ENCODE data around the gene KMT2E. TPM values are rescaled to one million over a fixed set of nuclear protein-coding genes. Genes with fewer than 3 reads are reported as not detected.
"Not testable (repeated sequence)": the region's sequence is repeated elsewhere in the genome, so short reads cannot be mapped to it uniquely, and the experiment has no call there.

The KMT2E gene
- 10 to 100 TPM; 49.2 to 71.8 (median 67.4) TPM for total RNA-seq

GRCh38 chr7:105013816-105014692 lies at the start of gene KMT2E:
KMT2E (plus strand) TSS chr7:105014205; CDS start chr7:105040953, 26,748 bp downstream.
- peak within 1 kb of the TSS; percentile 99 for H3K4me3 Mint-ChIP-seq
- H3K9me3 Mint-ChIP-seq: no peaks in the 10 kb centered on the region
- DNase-seq: peak; percentile 90
- ATAC-seq: peak; percentile 41 to 52
- H3K4me1 Mint-ChIP-seq (ENCODE audit: low read depth): peaks cover 32% of the 10 kb centered on the region
- H3K27me3 Mint-ChIP-seq (ENCODE audit: low read depth): no peaks in the 10 kb centered on the region
- H3K36me3 Mint-ChIP-seq (ENCODE audit: insufficient read depth): peaks cover 17% of the 10 kb centered on the region

GRCh38 chr7:104964626-104965236 lies 49.3 kb upstream of the KMT2E start:
- H3K27me3 Mint-ChIP-seq (ENCODE audit: low read depth): no peaks in the 10 kb centered on the region
- peaks cover 9% of the 10 kb centered on the region for H3K36me3 Mint-ChIP-seq (ENCODE audit: insufficient read depth)
- no peak for DNase-seq
- H3K9me3 Mint-ChIP-seq: no peaks in the 10 kb centered on the region
- peaks cover 9% of the 10 kb centered on the region for H3K4me1 Mint-ChIP-seq (ENCODE audit: low read depth)
- no peak for ATAC-seq
- no peak overlapping the region for H3K4me3 Mint-ChIP-seq

GRCh38 chr7:104966022-104966421 lies 48.0 kb upstream of the KMT2E start:
- H3K9me3 Mint-ChIP-seq: no peaks in the 10 kb centered on the region
- peaks cover 7% of the 10 kb centered on the region for H3K4me1 Mint-ChIP-seq (ENCODE audit: low read depth)
- DNase-seq (no peak), ATAC-seq (no peak)
- peaks cover 9% of the 10 kb centered on the region for H3K36me3 Mint-ChIP-seq (ENCODE audit: insufficient read depth)
- H3K27me3 Mint-ChIP-seq (ENCODE audit: low read depth): no peaks in the 10 kb centered on the region
- H3K4me3 Mint-ChIP-seq: no peak overlapping the region

- peaks cover 4% of the 10 kb centered on the region for H3K4me1 Mint-ChIP-seq (ENCODE audit: low read depth)
- ATAC-seq (no peak), DNase-seq (no peak)
- H3K9me3 Mint-ChIP-seq: no peaks in the 10 kb centered on the region
- no peak overlapping the region for H3K4me3 Mint-ChIP-seq
- no peaks in the 10 kb centered on the region for H3K27me3 Mint-ChIP-seq (ENCODE audit: low read depth)
- peaks cover 7% of the 10 kb centered on the region for H3K36me3 Mint-ChIP-seq (ENCODE audit: insufficient read depth)
These were observed 46.9 kb upstream of the KMT2E start for GRCh38 chr7:104967088-104967487.

GRCh38 chr7:104967595-104967994 lies 46.4 kb upstream of the KMT2E start:
- no peak for ATAC-seq
- DNase-seq: no peak
- H3K4me3 Mint-ChIP-seq: no peak overlapping the region
- no peaks in the 10 kb centered on the region for H3K9me3 Mint-ChIP-seq
- H3K27me3 Mint-ChIP-seq (ENCODE audit: low read depth): no peaks in the 10 kb centered on the region
- peaks cover 4% of the 10 kb centered on the region for H3K4me1 Mint-ChIP-seq (ENCODE audit: low read depth)
- H3K36me3 Mint-ChIP-seq (ENCODE audit: insufficient read depth): peaks cover 7% of the 10 kb centered on the region

GRCh38 chr7:104968648-104969047 lies 45.4 kb upstream of the KMT2E start:
- Mint-ChIP-seq H3K27me3 (ENCODE audit: low read depth) (no peaks in the 10 kb centered on the region), H3K4me3 (no peak overlapping the region), H3K9me3 (no peaks in the 10 kb centered on the region), H3K4me1 (ENCODE audit: low read depth) (peaks cover 3% of the 10 kb centered on the region), H3K36me3 (ENCODE audit: insufficient read depth) (peaks cover 4% of the 10 kb centered on the region)
- no peak for DNase-seq
- no peak for ATAC-seq

GRCh38 chr7:104969183-104969582 lies 44.8 kb upstream of the KMT2E start:
- no peak overlapping the region for H3K4me3 Mint-ChIP-seq
- no peaks in the 10 kb centered on the region for H3K9me3 Mint-ChIP-seq
- DNase-seq (no peak), ATAC-seq (no peak)
- no peaks in the 10 kb centered on the region for H3K27me3 Mint-ChIP-seq (ENCODE audit: low read depth)
- H3K4me1 Mint-ChIP-seq (ENCODE audit: low read depth): peaks cover 5% of the 10 kb centered on the region
- H3K36me3 Mint-ChIP-seq (ENCODE audit: insufficient read depth): peaks cover 4% of the 10 kb centered on the region

- Mint-ChIP-seq H3K27me3 (ENCODE audit: low read depth) (no peaks in the 10 kb centered on the region), H3K36me3 (ENCODE audit: insufficient read depth) (peaks cover 4% of the 10 kb centered on the region), H3K4me1 (ENCODE audit: low read depth) (peaks cover 5% of the 10 kb centered on the region), H3K4me3 (no peak overlapping the region), H3K9me3 (no peaks in the 10 kb centered on the region)
- no peak for DNase-seq
- no peak for ATAC-seq
These were observed 42.5 kb upstream of the KMT2E start for GRCh38 chr7:104971290-104972071.

GRCh38 chr7:104972500-104972899 lies 41.5 kb upstream of the KMT2E start:
- no peaks in the 10 kb centered on the region for H3K9me3 Mint-ChIP-seq
- peaks cover 5% of the 10 kb centered on the region for H3K4me1 Mint-ChIP-seq (ENCODE audit: low read depth)
- DNase-seq (no peak), ATAC-seq (no peak)
- H3K36me3 Mint-ChIP-seq (ENCODE audit: insufficient read depth): peaks cover 1% of the 10 kb centered on the region
- no peak overlapping the region for H3K4me3 Mint-ChIP-seq
- no peaks in the 10 kb centered on the region for H3K27me3 Mint-ChIP-seq (ENCODE audit: low read depth)

GRCh38 chr7:104973227-104973626 lies 40.8 kb upstream of the KMT2E start:
- DNase-seq: no peak
- Mint-ChIP-seq H3K9me3 (no peaks in the 10 kb centered on the region), H3K4me1 (ENCODE audit: low read depth) (peaks cover 5% of the 10 kb centered on the region), H3K4me3 (no peak overlapping the region), H3K27me3 (ENCODE audit: low read depth) (no peaks in the 10 kb centered on the region), H3K36me3 (ENCODE audit: insufficient read depth) (no peaks in the 10 kb centered on the region)
- no peak for ATAC-seq

GRCh38 chr7:104973909-104974415 lies 40.0 kb upstream of the KMT2E start:
- H3K27me3 Mint-ChIP-seq (ENCODE audit: low read depth): no peaks in the 10 kb centered on the region
- ATAC-seq (no peak), DNase-seq (no peak)
- no peaks in the 10 kb centered on the region for H3K9me3 Mint-ChIP-seq
- H3K4me1 Mint-ChIP-seq (ENCODE audit: low read depth): peaks cover 5% of the 10 kb centered on the region
- H3K36me3 Mint-ChIP-seq (ENCODE audit: insufficient read depth): no peaks in the 10 kb centered on the region
- H3K4me3 Mint-ChIP-seq: no peak overlapping the region

GRCh38 chr7:104975553-104975952 lies 38.5 kb upstream of the KMT2E start:
- H3K36me3 Mint-ChIP-seq (ENCODE audit: insufficient read depth); H3K9me3 Mint-ChIP-seq; H3K4me3 Mint-ChIP-seq; ATAC-seq; H3K4me1 Mint-ChIP-seq (ENCODE audit: low read depth); DNase-seq; H3K27me3 Mint-ChIP-seq (ENCODE audit: low read depth): not testable (repeated sequence)

GRCh38 chr7:104976966-104977636 lies 36.9 kb upstream of the KMT2E start:
- Mint-ChIP-seq H3K36me3 (ENCODE audit: insufficient read depth) (no peaks in the 10 kb centered on the region), H3K27me3 (ENCODE audit: low read depth) (no peaks in the 10 kb centered on the region), H3K4me3 (no peak overlapping the region), H3K9me3 (no peaks in the 10 kb centered on the region), H3K4me1 (ENCODE audit: low read depth) (peaks cover 17% of the 10 kb centered on the region)
- ATAC-seq: no peak
- no peak for DNase-seq

- no peak overlapping the region for H3K4me3 Mint-ChIP-seq
- no peak for ATAC-seq
These were observed 35.5 kb upstream of the KMT2E start for GRCh38 chr7:104978460-104978859.

More at GRCh38 chr7:104978460-104978859, 35.5 kb upstream of the KMT2E start:
- H3K27me3 Mint-ChIP-seq (ENCODE audit: low read depth): no peaks in the 10 kb centered on the region
- no peaks in the 10 kb centered on the region for H3K9me3 Mint-ChIP-seq
- no peak for DNase-seq
- H3K4me1 Mint-ChIP-seq (ENCODE audit: low read depth): peaks cover 29% of the 10 kb centered on the region
- no peaks in the 10 kb centered on the region for H3K36me3 Mint-ChIP-seq (ENCODE audit: insufficient read depth)
